Activated T-helper 1 cell treated with anti-CD3 and anti-CD28 coated beads, Interleukin-2, amount 50 U/mL, for 16 hours (primary cell): ENCODE results near the gene EDC3.
"Not testable (repeated sequence)": the region's sequence is repeated elsewhere in the genome, so short reads cannot be mapped to it uniquely, and the experiment has no call there.

ENCODE experiments used
- DNase-seq, 2 donors: peaks; one replicate each; pipeline ENCODE4 v3.0.0-alpha.2; 2020; ENCODE audit warnings: low read depth in 1 of 2, low spot score in 1 of 2

The EDC3 gene

DNA sequence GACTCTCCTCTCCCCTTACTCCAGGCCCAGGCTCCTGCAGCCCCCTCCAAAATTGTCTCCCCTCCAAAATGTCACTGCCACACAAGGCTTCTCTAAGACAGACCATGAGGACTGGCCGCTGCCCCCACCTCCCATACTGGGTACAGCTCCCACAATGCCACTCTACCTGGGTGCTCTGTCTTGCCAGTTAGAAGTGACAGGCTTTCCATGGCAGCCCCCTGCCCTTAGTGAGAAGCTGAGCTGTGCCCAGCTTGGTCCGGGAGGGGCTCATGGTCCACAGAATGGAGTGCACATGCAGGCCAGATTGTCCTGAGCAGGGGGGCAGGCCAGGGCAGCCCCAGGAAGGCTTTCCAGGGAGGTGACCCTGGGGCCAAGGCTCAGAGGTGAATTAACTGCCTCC, 83.1 kb downstream of the EDC3 start:
- no peak for DNase-seq

DNA sequence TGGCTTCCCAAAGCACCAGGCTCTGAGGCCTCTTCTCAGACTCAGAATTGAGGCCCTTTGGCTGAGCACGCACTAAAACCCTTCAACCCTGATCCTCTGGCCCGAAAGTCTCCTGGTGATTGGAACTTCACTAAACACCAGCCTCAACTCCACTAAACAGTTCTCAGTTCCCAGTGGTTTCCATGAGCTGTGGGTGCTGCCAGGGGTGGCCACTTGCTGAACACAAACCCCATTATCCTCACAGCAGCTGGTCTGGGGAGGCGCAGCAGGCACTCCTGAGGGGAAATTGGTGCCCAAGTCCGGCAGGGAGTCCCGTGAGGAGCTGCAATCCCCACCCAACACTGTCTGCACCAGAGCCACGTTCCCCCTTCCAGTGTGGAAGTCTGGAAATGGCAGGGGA, 84.0 kb downstream of the EDC3 start:
- no peak for DNase-seq

DNA sequence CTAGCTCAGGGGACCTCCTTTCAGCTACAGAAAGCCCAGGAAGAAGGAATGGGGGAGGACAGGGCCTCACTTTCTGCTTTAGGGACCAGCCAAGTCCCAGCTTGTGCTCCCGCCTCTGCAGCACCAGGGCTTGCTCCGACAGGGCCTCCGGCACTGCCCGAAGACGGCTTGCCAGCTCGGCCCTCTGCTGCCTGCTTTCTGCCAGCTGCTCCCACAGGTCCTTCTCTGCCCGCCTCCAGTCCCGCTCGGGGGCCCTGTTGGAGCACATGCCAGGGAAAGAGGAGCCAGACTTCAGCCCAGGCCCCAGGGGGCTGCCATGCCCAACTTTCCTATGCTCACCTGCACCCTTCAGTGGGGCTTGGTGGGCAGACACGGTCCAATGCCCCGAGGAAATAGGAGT, 84.5 kb downstream of the EDC3 start:
- no peak for DNase-seq

DNA sequence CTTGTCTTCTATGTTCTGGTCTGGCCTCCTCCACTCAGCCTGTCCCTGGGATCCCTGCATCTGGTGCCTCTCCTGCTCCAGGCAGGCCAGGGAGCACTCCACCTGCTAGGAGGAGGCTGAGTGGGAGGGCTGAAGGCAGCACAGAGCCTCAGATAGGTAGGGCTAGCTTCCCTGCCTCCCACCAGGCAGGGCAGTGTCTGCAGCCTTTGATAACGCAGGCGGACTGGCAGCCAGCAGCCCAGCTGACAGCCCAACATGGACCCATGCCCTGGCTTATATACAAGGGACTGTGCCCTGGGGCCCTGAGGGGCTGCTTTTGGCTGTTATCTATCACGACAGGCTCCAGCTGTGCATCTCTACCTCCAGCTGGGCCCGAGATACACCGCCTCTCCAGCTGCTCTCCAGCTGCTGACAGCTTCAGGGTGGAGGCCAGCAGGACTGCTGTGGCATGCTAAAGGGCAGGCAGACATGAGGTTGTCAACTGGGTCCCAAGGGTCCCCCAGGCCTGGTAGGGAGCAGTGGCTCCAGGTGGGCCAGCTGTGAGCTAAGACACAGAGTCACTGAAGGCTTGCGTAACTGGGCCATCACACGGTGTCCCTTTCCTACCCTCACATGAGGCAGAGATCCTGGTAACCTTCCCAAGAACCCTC, 85.4 kb downstream of the EDC3 start:
- DNase-seq, result no peak

DNA sequence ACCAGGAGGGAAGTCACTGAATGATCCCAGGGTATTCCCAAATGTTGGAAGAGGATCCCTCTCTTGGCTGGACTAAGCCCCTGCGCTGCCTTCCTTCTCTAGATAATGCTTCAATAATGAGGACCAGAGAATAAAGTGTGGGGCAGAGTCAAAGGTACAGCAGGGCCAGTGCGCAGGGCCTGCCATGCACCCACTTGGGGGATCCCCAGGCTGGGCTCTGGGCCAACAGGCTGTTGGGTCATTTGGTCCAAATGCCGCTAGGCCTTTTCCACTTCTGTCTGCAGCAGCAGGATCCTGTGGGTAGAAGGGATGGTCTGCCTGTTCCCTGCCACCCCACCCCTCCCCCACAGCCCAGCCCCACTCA, 85.9 kb downstream of the EDC3 start:
- no peak for DNase-seq

DNA sequence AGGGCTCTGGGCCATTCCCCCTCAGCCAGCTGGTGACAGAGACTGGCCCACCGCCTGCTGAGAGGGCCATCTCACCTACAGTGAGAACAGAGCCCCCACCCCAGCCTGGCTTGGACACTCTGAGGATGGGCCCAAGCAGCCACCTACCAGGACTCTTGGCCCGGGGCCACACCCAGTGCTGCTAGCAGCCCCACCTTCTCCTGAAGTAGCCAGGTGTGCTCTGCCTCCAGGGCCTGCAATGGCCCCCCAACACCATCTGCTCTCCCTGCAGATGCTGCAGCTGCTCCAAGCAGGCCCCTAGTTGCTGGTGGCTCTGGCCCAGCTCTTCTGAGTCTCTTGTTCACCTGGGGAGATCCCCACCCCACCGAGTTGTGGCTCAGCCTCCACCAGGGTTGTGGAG, 87.0 kb downstream of the EDC3 start:
- DNase-seq, result no peak

DNA sequence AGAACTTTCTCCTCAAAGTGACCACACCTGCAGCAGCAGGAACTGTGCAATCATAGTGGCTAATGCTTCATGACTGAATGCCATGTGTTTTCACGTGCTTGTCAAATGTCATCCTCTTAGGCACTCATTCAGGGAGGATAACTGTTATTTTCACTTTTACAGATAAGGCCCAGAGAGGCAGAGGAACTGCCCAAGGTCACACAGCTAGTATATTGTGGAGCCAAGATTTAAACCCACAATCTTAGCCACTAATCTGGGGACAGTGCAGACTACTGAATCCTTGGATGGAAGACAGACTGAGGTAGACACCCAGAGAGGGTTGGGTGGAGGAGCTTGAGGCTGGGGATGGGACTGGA, 90.1 kb downstream of the EDC3 start:
- no peak for DNase-seq

DNA sequence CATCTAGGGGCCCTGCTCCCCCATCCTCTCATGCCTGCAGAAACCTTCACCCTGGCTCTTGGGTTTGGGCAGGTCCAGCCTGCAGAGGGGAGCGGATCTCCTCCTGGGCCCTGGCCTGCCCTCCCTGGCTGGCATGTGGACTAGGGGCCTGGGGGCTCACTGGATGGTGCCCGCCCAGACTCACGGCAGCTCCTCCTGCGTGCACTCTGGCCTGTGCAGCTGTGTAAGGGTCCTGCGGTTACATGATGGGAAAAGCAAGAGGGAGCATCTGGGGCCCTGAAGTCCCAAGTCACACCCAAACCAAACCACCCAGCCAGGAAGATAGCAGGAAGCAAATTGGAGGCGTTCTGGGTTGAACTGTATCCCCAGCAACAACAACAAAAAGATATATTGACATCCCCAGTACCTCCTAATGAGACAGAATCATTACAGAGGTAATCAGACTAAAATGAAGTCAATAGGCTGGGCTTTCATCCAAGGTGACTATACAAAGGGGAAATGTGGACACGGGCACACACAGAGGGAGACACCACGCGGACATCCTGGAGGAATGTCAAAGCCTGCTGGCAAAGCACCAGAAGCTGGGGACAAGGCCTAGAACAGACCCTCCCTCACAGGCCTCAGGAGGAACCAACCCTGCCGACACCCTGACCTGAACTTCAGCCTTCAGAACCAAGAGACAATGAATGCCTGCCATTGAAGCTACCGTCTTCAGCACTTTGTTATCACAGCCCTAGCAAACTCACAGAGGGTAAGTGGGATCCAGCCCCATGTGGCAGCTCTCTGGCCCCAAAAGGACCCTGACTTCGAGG, 90.6 kb downstream of the EDC3 start:
- DNase-seq, result no peak

DNA sequence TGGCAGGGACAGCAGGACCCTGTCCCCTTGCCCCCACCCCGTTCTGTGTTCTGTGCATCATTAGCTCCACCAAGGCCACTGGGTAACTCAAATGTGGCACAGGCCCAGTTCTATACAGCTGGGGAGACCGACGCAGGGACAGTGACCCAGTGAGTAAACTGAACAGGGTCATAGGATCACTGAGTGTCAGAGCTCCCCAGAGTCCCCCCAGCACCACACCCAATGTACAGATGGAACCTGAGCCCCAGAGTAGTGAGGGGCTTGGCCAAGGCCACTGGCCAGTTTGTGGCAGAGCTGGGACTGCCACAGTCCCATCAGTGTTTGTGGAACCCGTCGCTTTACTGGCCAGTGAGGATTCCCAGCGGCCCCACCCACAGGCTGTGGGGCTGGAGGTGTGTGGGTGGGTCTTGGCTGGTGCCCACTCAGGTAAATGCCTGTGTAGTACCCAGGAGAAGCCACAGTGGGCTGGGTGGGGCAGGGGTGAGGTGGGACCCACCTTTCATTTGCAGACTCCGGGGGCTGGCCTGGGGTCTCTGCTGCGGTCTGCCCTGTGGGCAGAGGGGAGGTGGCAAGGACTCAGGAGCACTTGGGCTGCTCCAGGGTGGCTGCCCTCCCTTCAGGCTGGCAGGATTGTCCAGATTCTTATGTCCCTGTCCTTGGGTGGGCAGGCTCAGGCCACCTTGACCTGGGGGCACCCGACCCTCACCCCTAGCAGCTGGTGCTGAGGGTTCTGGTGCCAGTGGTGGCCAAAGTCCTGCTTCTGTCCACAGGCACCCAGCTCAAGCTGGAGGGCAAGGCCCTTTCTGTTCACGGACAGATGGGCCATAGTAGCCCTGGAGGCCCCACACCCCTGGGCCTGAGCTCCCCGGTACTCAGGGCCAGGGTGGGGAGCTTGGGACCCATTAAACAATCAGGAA, 91.8 kb downstream of the EDC3 start:
- DNase-seq, result no peak

DNA sequence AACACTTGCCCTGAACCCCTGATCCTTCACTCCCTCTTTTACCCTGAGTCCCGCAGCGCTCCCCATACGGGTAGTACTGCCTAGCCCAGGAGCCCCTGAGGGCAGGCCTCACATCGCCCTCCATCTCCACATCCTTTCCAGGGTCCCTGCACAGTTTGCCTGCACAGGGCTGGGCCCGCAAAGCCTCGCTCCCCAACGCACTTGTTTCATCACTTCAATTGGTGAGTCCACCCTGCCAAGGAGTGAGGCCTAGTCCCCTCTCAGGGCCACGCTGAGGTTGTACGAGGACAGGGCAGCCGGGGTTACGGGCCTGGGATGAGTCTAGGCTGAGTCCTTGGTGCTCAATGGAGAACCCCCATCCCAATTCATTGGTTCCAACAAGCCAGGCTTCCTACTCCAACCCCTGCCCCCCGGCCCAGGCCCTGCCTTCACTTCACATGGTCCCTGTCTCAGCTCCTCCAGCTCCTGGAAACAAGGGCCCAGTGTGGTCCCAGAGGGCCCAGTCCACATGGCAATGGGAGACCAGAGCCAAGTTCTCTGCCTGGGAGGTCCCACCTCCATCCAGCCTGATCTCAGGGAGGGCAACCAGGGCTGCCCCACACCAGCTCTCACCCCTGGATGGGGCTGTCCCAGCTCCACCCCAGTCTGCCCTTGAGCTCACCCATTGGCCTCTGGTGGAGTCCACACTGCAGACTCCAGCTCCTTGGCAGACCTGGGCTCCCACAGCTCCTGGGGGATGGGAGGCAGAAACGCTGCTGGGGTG, 92.6 kb downstream of the EDC3 start:
- DNase-seq, result no peak

DNA sequence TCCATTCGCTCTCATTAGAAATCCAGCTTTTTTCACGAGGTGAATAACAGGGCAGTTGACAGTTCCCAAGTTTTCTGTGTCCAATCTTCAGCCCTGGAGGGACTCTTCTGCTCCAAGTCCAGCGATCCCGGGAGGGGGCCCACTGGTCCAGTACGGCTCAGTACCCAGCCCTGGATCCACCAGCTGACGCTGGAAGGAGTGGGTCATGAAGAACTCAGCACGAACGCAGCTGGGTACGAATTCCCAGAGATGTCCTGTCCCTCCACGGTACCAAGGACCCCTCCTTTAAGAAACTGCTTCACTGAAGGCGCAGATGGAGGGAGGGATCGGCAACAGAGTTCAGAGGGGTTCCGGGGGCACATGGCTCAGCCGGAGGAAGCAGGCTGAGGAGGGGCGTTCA, 96.7 kb downstream of the EDC3 start:
- DNase-seq, result no peak

DNA sequence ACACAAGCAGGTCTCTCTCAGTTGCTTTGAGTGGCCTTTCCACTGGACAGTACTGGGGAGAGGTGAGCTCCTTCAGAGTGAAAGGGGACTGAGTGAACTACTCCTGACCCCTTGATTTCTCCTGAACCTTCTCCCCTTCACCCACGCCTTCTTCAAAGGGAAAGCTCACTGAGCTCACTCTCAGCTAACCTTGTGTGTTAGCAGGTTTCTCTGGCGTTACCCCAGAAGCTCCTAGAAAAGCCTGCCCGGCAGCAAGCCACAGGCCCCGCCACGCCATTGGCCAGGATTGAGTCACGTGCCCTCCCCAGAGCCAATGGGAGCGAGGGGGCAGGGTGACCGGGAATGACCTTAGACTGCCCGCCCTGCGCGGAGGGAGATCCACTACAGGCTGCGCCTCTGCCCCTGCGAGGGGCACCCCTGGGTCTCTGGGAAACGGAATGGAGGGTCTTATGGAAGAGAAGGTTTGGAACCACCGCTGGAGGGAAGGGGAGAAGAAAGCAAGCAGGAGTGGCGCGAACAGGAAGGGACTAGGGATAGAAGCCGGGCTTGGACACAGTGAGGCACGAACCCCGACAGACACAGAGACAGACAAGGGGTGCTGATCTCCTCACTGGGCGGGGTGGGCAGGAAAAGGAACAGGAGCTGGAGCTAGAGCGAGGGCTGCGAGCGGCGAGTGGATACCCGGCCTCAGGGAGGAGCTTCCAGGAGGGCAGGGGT, 97.5 kb downstream of the EDC3 start:
- peak; percentile 69 to 75 for DNase-seq

DNA sequence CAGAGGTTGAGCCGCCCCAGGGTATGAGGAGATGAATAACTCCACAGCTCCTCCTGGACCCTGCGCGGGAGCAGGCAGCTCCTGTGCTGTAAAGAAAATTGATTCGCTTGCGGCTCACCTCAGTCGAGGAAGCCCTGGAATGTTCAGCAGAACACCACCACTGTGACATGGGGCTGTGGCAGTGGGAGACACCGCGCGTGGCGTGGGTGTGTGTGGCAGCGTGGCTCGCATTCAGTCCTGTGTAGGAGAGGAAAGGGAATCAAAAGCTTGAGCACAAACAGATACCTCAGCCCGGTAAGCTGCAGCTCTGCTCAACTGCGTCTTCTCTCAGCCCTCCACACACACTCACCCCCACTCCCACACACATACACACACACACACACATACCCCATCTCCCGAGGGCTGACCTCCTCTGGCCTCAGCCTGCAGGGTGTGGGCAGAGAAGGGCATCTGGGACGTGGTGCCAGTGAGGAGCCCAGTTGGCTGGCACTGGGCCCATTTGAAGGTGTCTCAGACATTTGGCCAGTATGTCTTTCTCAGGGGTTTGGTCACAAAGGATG, 98.6 kb downstream of the EDC3 start:
- DNase-seq, result not testable (repeated sequence)

DNA sequence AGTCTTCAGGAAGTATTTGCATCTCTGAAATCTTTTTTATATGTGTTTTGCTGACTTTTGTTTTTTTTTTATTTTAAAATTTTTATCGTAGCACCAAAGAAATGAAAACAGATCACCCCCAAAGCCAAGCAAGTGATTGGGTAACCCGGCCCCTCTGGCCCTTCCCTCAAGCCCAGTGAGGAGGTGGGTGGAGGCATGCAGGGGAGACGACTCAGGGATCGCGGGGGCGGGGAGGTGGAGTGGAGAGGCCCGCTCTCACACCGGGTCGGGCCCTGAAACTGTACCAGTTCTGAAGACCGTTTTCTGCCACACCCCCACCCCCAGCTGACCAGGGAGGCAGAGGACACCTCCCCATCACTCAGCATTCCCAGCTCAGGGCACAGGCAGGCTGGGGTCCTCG, 99.1 kb downstream of the EDC3 start:
- DNase-seq, result not testable (repeated sequence)

DNA sequence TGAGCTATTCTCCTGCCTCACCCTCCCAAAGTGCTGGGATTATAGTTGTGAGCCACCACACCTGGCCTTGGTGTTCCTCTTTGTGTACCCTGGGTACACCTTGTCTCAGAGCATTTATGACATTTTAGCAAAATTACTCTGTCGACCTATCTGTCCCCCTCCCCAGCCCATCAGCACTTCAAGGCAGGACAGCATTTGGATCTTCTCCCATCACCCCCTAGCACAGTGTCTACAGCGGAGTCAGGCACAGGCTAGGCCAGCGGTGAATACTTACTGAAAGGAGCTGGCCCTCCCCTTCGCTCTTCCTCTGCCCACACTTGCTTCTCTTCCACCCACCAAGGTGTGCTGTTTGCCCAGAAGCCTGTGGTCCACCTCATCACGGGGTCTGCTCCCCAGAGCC, 100.6 kb downstream of the EDC3 start:
- no peak for DNase-seq

DNA sequence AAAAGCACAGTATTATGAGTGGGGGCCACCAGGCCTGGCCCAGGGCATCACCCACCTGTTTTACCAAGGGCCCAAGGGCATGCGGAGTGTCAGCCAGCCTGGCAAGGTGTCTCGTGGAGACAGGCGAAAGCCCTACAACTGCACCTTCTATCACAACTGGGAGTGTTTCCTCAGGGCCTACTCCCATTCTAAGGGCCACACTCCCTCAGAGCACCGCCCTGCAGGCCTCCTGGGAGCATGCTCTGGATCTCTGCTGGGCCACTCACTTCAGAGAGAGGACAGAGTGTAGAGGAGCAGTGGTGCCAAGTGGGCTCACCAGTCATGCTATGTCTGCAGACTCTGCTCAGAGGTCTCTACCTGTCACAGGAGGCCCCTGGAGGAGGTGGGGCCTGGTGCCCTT, 101.4 kb downstream of the EDC3 start:
- DNase-seq, result no peak

DNA sequence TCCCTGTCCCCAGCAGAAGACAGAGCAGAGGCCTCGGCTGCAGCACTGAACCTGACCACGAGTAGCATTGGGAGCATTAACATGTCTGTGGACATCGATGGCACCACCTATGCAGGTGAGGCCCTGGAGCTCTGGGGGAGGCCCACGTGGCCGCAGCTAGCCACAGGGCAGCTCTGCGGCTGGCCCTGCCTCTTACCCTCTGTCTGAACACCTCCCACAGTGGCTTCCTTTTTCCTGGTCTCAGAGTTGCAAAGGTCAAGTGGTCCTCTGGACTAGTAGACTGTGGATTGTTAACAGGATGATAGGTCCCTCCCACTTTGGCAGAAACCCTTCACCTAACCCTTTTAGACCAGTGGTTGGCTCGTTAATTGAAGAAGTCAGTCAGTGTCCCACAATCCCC, 102.7 kb downstream of the EDC3 start:
- no peak for DNase-seq

DNA sequence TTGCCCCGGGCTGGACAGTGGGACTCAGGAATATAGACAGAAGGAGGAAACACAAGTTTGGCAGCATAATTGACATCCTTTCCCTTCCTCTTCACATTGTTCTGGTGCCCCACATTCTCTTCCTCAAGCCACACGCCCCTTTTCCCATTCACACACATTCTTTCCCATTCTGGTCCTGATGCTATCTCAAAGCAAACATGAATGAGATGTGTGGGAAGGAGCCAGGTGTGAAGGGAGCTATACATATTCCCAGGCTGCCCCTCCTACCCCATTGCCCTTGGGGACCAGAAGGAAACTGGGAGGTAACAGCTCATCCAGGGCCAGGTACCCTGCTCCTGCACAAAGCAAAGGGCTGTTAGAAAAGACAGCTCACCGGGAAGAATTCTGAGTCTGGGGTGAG, 103.6 kb downstream of the EDC3 start:
- DNase-seq, result no peak

DNA sequence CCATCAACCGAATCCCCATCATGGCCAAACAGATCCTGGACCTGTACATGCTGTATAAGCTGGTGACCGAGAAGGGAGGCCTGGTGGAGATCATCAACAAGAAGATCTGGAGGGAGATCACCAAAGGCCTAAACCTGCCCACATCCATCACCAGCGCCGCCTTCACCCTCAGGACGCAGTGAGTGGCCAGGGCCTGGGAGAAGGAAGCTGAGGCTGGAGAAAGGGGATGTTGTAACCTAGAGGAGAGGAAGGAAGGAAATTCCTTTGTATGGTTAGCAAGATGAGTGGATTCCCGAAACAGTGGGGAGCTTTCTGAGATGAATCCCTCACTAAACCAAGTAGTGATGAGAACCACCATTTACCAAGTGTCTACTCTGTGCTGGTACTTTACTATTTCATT, 106.0 kb downstream of the EDC3 start:
- no peak for DNase-seq

DNA sequence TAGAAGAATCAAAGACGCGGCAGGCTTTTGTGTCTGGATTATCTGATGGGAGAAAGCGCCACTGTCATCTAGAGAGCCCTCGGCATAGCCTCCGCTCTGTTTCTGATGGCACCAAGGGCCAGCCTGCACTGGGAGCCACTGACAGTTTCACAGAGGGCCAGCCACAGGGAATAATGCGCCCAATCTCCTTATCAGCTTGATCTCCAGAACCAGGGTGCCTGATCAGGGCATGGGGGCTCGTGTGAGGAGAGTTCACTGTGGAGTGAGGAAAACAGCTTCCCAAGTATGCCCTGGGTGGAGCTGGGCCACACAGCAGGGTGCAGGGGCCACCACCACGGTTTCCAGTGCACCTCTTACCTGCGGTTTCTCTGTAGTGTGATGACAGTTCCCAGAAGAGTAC, 110.0 kb downstream of the EDC3 start:
- no peak for DNase-seq
